Measurements from ENCODE around the gene C4orf50. TPM values are rescaled to one million over a fixed set of nuclear protein-coding genes. Genes with fewer than 3 reads are reported as not detected.

C4orf50 gene
- polyA plus RNA-seq, 3 donors, result not detected

GRCh38 chr4:5933996-5934831, 84.0 kb downstream of the C4orf50 start:
- H3K4me3 Mint-ChIP-seq, result no peak overlapping the region
- no peaks in the 10 kb centered on the region for H3K27me3 ChIP-seq (ENCODE audit: control insufficient read depth in 2 of 2, insufficient read depth in 2 of 2, low read length in 2 of 2)
- H3K4me3 ChIP-seq (replicated peaks in 1 of 3; ENCODE audit: low read depth in 2 of 3, low read length in 3 of 3), result no peak overlapping the region
- 80% methylated on average over 11 of the region's 16 CpGs for WGBS (ENCODE audit: insufficient coverage)
- H4K20me1 ChIP-seq (ENCODE audit: insufficient read depth, low read length), result no peaks in the 10 kb centered on the region
- TF ChIP-seq CTCF (IDR thresholded peaks at IDR 0.05), result no peak
- H3K79me2 ChIP-seq (ENCODE audit: insufficient read depth, low read length), result no peaks in the 10 kb centered on the region
- no peak overlapping the region for H3K4me2 ChIP-seq (replicated peaks; ENCODE audit: extremely low read depth, low read length, poor library complexity, severe bottlenecking)
- no peak overlapping the region for H2AFZ ChIP-seq (ENCODE audit: insufficient read depth, low read depth, low read length, poor library complexity, severe bottlenecking)
- no peaks in the 10 kb centered on the region for H3K36me3 Mint-ChIP-seq
- H3K9ac ChIP-seq (ENCODE audit: insufficient read depth, low read length, poor library complexity, severe bottlenecking), result no peak overlapping the region
- H3K27ac Mint-ChIP-seq, result no peak overlapping the region
- H3K4me1 Mint-ChIP-seq, result no peaks in the 10 kb centered on the region
- no peak for DNase-seq
- peaks cover 0 to 2% (median 0%) of the 10 kb centered on the region in 7 donors for H3K9me3 Mint-ChIP-seq
- H3K27me3 Mint-ChIP-seq (ENCODE audit: low read depth in 3 of 3), result peaks cover 3 to 10% (median 9%) of the 10 kb centered on the region in 3 donors
- no peaks in the 10 kb centered on the region for H3K4me1 ChIP-seq (ENCODE audit: control insufficient read depth in 1 of 2, insufficient read depth in 2 of 2, low read length in 2 of 2)
- no peak overlapping the region for H3K27ac ChIP-seq (ENCODE audit: low read depth in 1 of 2, low read length in 2 of 2)
- no peaks in the 10 kb centered on the region for H3K9me3 ChIP-seq (replicated peaks in 1 of 2; ENCODE audit: control insufficient read depth in 1 of 2, insufficient read depth in 1 of 2, low read length in 2 of 2)
- no peaks in the 10 kb centered on the region for H3K36me3 ChIP-seq (replicated peaks in 1 of 2; ENCODE audit: control insufficient read depth in 1 of 2, insufficient read depth in 2 of 2, low read length in 2 of 2)
- intact Hi-C loops (cut with micrococcal nuclease), result no loop called here

- Histone ChIP-seq H2AFZ (ENCODE audit: insufficient read depth, low read depth, low read length, poor library complexity, severe bottlenecking) (no peak overlapping the region), H3K27ac (ENCODE audit: low read depth in 1 of 2, low read length in 2 of 2) (no peak overlapping the region), H3K27me3 (ENCODE audit: control insufficient read depth in 2 of 2, insufficient read depth in 2 of 2, low read length in 2 of 2) (no peaks in the 10 kb centered on the region), H3K4me2 (replicated peaks; ENCODE audit: extremely low read depth, low read length, poor library complexity, severe bottlenecking) (no peak overlapping the region), H3K79me2 (ENCODE audit: insufficient read depth, low read length) (no peaks in the 10 kb centered on the region), H3K36me3 (replicated peaks in 1 of 2; ENCODE audit: control insufficient read depth in 1 of 2, insufficient read depth in 2 of 2, low read length in 2 of 2) (no peaks in the 10 kb centered on the region), H3K9ac (ENCODE audit: insufficient read depth, low read length, poor library complexity, severe bottlenecking) (no peak overlapping the region), H3K4me3 (replicated peaks in 1 of 3; ENCODE audit: low read depth in 2 of 3, low read length in 3 of 3) (no peak overlapping the region), H3K4me1 (ENCODE audit: control insufficient read depth in 1 of 2, insufficient read depth in 2 of 2, low read length in 2 of 2) (no peaks in the 10 kb centered on the region), H4K20me1 (ENCODE audit: insufficient read depth, low read length) (no peaks in the 10 kb centered on the region), H3K9me3 (replicated peaks in 1 of 2; ENCODE audit: control insufficient read depth in 1 of 2, insufficient read depth in 1 of 2, low read length in 2 of 2) (no peaks in the 10 kb centered on the region)
- intact Hi-C loops (cut with micrococcal nuclease), result no loop called here
- H3K27ac Mint-ChIP-seq, result peak overlapping the region in 1 of 7 donors; percentile 64
- no peaks in the 10 kb centered on the region for H3K36me3 Mint-ChIP-seq
- no peak for TF ChIP-seq CTCF (IDR thresholded peaks at IDR 0.05)
- DNase-seq, result no peak
- WGBS (ENCODE audit: insufficient coverage), result 100% methylated on average over 1 of the region's 4 CpGs
- no peak overlapping the region for H3K4me3 Mint-ChIP-seq
- H3K9me3 Mint-ChIP-seq, result peaks cover 0 to 2% (median 0%) of the 10 kb centered on the region in 7 donors
- no peaks in the 10 kb centered on the region for H3K4me1 Mint-ChIP-seq
- H3K27me3 Mint-ChIP-seq (ENCODE audit: low read depth in 3 of 3), result peaks cover 6 to 9% (median 8%) of the 10 kb centered on the region in 3 donors
Observed at GRCh38 chr4:5933116-5933515, 85.1 kb downstream of the C4orf50 start.
